NCI-H2107 treated with DMSO at 0.1 percent for 48 hours (cell line): ENCODE data around the gene ADAMTSL1.

Source experiments
- DNase-seq: peaks from one replicate; lab custom pipeline; 2025; ENCODE audit not compliant: unreplicated experiment; lab: John Stamatoyannopoulos, UW

Gene ADAMTSL1

GRCh38 chr9:18658804-18659705 is 185.1 kb downstream of the ADAMTSL1 start:
- DNase-seq, result no peak

DNA sequence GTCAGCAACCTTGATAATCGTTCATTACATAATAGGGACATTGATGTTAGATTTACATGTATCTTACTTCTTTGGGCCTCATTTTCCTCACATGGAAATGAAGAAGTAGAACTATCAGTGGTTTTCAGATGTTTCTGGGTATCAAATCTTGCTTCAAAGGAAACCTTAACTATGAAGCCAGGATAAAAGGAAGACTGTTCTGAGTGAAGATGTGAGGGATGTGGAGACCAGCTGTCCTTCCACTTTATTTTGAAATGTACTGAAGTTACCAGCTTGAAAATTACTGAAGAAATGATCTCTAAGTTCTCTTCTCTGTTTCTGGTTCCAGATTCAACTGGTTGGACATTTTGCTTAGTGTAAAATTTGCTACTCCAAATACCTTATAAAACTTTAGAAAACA is 186.0 kb downstream of the ADAMTSL1 start:
- no peak for DNase-seq

- DNase-seq, result no peak
Observed at GRCh38 chr9:18662320-18662719, 188.4 kb downstream of the ADAMTSL1 start.

DNA sequence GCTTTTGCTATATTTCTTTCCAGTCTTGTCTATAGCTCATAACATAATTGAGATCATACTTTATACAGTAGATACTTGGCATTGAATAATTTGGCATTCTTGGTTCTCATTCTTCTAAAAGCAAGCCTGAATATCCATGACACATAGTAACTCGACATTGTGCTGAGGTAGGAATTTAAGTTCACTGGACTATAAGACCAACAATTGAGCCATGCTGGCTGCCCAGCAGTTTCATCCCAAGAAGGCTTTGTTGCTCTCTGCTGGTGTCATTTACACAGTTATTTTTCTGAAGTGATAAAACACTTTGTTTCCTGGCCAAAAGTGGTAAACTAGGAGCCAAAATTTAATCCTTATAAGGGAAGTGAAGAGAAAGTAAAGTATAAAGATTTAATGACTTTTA is 192.0 kb downstream of the ADAMTSL1 start:
- no peak for DNase-seq

GRCh38 chr9:18666348-18666747 is 192.4 kb downstream of the ADAMTSL1 start:
- DNase-seq, result no peak

DNA sequence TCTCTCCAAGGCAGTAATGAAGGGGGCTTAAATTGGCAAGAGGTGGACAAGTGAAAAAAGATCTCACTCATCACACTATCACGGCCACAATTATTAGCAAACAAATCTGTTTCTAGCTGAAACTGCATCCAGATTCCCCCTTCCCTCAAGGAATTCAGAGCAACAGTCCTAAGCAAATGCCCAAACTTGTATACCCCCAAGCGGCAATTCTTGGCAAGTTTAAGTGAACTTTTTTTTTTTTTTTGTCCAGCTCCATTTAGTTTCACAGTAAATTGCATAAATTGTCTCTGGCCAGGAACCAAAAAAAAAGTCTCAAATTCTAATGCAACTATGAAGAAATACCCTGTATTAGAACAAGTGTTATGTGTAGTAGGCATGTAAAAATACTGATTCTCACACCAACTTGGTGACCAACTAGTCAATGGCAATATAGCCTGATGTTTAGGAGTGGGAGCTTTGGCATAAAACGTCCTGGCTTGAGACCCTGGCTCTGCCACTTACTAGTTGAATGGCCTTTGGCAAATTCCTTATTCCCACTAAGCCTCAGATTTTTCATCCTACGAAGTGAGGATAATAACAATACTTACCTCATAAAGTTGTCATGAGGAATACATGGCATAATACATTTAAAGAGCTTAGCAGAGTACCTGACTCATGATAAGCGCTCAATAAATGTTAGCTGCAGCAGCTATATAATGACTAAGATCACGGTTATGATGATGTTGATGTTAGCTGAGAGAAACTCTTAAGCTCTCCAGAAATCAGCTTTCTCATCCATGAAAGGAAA is 193.2 kb downstream of the ADAMTSL1 start:
- no peak for DNase-seq

DNA sequence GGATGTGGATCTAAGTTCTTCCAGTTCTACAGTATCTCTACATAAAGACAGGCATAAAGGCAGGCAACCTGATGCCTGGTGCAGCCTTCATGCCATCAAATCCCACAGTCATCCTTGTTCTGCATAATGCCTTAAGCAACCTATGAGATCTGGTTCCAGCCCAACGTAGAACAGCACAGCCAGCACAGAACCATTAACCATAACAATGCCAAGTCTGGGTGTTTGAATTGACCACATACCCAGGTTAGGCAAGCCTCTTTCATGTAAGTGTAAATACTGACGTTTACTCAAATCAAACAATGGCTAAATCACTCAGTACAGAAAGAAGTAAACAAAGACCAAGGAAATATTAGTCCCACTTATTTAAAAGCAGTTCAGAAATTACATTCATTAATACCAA is 195.0 kb downstream of the ADAMTSL1 start:
- DNase-seq, result peak; percentile 26

DNA sequence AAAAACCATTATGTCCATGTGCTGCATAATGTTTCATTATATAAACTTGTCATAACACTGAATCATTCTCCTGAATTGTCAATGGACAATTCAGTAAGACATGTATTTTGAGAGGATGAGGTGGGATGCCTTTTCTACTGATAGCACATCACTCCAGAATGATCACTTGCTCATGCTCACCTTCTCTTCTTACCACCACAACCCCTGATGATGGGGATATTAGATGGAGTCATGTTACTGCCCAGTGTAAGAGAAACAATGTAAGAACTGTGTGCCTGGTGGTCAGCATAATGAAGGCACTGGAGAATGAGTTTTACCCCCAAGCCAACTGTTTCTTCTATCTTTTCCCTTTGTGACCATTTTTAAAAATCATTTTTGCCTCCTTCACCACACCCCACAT is 198.8 kb downstream of the ADAMTSL1 start:
- DNase-seq, result no peak

GRCh38 chr9:18673179-18673578 is 199.2 kb downstream of the ADAMTSL1 start:
- no peak for DNase-seq

DNA sequence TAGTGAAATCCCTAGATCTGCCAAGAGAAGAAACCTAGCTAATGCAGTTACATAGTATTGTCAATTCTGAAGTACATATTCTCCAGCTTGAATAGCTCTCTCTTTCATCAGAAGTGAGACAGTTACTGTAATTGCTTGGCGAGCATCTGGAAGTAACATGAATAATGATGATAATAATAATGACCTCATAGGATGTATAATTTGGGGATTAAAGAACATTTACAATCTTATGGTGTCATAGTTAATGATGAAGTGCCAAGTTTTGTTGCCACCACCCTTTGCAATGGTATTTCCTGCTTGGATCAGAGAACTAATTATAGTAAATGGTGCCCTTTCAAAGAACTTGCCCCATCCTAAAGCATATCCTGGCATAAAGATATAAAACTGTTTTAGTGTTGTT is 201.4 kb downstream of the ADAMTSL1 start:
- DNase-seq, result no peak

DNA sequence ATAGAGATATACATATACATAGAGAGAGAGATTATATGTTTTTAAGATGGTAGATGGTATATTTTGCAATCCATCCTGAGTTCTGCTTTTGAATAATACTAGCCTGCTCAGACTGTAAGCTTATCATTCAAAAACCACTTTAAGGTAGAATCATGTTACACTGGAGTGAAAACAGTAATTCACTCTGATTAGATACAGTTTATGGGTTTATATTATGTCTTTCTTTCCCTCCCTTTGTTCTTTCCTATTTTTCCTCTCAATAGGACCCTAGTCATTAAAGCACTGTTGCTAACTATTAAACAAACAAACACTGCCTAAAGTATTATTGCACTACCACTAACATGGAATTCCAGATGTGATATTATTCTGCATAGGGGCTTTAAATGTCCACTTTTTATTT is 202.0 kb downstream of the ADAMTSL1 start:
- peak; percentile 35 for DNase-seq

- no peak for DNase-seq
Observed at GRCh38 chr9:18676525-18676924, 202.6 kb downstream of the ADAMTSL1 start.

- no peak for DNase-seq
Observed at GRCh38 chr9:18678821-18679590, 205.1 kb downstream of the ADAMTSL1 start.

DNA sequence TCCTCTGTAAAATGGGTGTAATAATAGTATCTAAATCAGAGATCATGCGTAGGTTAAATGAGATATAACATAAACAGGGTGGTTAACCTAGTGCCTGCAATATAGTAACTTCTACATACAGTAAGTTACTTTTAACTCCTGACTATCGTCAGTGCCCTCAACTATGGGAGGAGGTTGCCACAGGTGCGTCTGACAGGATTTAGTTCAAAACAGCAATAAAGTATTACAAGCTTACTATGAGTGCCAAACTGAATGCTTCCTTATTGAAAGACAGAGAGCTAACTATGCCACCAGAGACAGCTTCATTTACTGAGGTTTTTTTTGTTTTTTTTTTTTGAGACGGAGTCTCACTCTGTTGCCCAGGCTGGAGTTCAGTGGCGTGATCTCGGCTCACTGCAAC is 209.0 kb downstream of the ADAMTSL1 start:
- no peak for DNase-seq

DNA sequence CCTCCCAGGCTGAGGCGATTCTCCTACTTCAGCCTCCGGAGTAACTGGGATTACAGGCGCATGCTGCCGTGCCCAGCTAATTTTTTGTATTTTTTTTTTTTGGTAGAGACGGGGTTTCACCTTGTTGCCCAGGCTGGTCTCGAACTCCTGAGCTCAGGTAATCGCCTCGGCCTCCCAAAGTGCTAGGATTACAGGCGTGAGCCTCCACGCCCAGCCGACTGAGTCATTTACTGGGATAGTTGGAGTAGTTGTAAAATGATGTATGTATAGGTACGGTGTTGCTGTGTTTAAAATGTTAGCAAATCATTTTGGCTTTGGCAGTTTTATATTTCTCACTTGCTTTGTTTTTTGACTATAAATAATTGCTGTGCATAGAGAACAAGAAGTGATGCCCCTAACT is 209.4 kb downstream of the ADAMTSL1 start:
- DNase-seq, result no peak

- no peak for DNase-seq
Observed at GRCh38 chr9:18683851-18684250, 209.9 kb downstream of the ADAMTSL1 start.

DNA sequence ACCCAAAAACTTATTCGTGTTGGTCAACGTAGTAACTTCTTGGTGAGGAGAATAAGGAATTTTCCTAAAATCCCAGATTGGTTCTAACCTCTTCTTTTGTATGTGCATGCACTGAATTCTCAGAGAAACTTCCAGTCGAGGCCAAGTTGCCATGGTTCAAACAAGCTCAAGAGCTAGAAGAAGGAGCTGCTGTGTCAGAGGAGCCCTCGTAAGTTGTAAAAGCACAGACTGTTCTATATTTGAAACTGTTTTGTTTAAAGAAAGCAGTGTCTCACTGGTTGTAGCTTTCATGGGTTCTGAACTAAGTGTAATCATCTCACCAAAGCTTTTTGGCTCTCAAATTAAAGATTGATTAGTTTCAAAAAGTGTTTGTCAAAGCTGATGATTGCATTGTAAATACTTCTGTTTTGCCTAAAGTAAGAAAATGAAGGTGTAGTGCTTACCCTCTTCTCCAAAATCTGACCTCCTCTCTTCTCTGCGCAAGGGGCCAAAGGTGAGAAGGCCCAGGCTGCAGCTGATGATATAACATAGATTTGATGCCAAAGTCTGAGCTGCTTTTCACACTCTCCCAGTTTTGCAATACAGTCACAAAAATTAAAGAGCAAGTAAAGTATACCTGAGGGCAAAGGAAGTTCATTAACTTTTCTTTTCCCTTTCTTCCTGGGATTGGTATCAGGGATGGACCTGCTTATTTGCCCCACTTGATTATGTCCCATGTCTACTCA is 210.8 kb downstream of the ADAMTSL1 start:
- DNase-seq, result no peak

- DNase-seq, result no peak
Observed at GRCh38 chr9:18688581-18689565, 214.9 kb downstream of the ADAMTSL1 start.

- no peak for DNase-seq
Observed at GRCh38 chr9:18689921-18690320, 216.0 kb downstream of the ADAMTSL1 start.

DNA sequence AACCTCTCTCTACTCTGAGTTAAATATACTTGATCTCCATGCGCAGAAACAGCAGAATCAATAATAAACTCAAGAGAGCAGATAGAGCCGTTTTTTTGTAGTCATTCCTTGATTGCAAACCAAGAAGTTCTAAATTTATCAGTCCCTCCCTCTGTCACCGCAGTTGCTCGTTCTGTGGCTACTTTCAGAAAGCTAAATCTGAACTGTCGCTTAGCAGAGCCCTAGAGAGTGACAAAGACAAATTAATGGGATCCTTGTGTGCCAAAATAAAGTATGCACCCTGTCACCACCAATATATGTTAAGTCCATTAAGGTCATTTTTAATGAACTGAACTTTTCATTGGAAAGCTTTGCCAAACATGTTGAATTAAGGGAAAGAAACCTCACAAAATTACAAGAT is 218.3 kb downstream of the ADAMTSL1 start:
- DNase-seq, result no peak
